GM12864 (cell line): ENCODE results near the gene PHACTR1.

Source experiments
- DNase-seq: peaks from one replicate; pipeline ENCODE4 v3.0.0-alpha.2; 2011; ENCODE audit warnings: low read depth
- H3K4me3 ChIP-seq: 2 replicates; pipeline ENCODE4 v1.5.1; 2011; ENCODE audit warnings: mild to moderate bottlenecking, low read depth, low read length, control low read depth
- TF ChIP-seq, protein P1 (sequence below): IDR thresholded peaks from 2 replicates; pipeline ENCODE4 v1.5.1; 2011; ENCODE audit warnings: low read depth, mild to moderate bottlenecking, moderate library complexity, low read length, control low read depth, inconsistent platforms; ENCODE audit errors: missing control alignments

Gene PHACTR1

GRCh38 chr6:12927746-12928145, 211.2 kb downstream of the PHACTR1 start:
- no peak for DNase-seq
- TF ChIP-seq, protein P1, sequence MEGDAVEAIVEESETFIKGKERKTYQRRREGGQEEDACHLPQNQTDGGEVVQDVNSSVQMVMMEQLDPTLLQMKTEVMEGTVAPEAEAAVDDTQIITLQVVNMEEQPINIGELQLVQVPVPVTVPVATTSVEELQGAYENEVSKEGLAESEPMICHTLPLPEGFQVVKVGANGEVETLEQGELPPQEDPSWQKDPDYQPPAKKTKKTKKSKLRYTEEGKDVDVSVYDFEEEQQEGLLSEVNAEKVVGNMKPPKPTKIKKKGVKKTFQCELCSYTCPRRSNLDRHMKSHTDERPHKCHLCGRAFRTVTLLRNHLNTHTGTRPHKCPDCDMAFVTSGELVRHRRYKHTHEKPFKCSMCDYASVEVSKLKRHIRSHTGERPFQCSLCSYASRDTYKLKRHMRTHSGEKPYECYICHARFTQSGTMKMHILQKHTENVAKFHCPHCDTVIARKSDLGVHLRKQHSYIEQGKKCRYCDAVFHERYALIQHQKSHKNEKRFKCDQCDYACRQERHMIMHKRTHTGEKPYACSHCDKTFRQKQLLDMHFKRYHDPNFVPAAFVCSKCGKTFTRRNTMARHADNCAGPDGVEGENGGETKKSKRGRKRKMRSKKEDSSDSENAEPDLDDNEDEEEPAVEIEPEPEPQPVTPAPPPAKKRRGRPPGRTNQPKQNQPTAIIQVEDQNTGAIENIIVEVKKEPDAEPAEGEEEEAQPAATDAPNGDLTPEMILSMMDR: no peak
- no peak overlapping the region for H3K4me3 ChIP-seq

- TF ChIP-seq, protein P1: no peak
- H3K4me3 ChIP-seq: no peak overlapping the region
- no peak for DNase-seq
Measured at GRCh38 chr6:12929678-12930077, 213.1 kb downstream of the PHACTR1 start.

DNA sequence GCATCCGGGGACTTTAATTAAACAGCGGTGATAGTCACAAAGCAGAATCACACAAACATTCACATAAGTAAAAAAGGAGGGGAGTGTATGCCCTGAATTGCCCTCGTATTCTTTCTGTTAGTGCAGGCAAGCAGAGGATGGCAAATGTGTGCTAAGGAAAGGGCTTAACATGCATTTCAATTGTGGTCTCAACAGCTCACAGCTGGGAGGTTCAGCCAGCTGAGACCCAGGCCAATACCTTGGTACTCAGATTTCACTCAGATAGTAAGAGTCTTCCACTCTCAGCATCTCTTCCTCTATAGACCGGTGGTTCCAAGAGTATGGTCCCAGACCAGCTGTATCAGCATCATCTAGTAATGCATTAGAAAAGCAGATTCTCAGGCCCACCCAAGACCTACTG, 215.1 kb downstream of the PHACTR1 start:
- TF ChIP-seq, protein P1: no peak
- no peak for DNase-seq
- no peak overlapping the region for H3K4me3 ChIP-seq

- TF ChIP-seq, protein P1: no peak
- no peak overlapping the region for H3K4me3 ChIP-seq
- DNase-seq: no peak
Measured at GRCh38 chr6:12935637-12936036, 219.1 kb downstream of the PHACTR1 start.

- TF ChIP-seq, protein P1: no peak
- H3K4me3 ChIP-seq: no peak overlapping the region
- no peak for DNase-seq
Measured at GRCh38 chr6:12937971-12938370, 221.4 kb downstream of the PHACTR1 start.

- TF ChIP-seq, protein P1: no peak
- no peak for DNase-seq
- H3K4me3 ChIP-seq: no peak overlapping the region
Measured at GRCh38 chr6:12939314-12939713, 222.7 kb downstream of the PHACTR1 start.

DNA sequence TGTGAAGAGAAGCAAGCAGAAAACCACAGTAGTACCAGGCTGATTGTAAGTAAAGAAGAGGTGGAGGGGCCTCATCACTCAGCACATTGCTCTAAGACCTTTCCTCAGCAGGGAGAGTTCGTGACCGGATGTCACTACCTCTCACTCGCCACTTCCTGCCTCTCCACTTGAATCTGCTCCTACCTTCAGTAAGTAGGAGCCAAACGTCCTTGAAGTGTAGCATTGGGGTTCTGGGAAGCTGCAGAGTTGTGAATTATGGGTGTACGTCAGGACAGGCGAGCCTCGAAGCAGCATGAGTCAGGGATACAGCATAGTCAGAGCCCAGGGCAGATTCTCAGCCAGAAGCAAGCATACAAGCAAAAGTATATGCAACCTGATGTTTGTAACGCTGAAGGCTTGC, 224.9 kb downstream of the PHACTR1 start:
- no peak overlapping the region for H3K4me3 ChIP-seq
- DNase-seq: no peak
- TF ChIP-seq, protein P1: no peak
